ENCODE results near the gene HPCAL1. TPM values are rescaled to one million over a fixed set of nuclear protein-coding genes. Genes with fewer than 3 reads are reported as not detected.
A peak's percentile ranks its signal among the peaks of the same experiment; 100 is the strongest.

The HPCAL1 gene
- total and polyA plus RNA-seq, 10 of the 15 experiments (the other 5 are each of a cell fraction or from before 2014, with no cell fraction given) = 0.40 to 12.8 (median 7.9) TPM

DNA sequence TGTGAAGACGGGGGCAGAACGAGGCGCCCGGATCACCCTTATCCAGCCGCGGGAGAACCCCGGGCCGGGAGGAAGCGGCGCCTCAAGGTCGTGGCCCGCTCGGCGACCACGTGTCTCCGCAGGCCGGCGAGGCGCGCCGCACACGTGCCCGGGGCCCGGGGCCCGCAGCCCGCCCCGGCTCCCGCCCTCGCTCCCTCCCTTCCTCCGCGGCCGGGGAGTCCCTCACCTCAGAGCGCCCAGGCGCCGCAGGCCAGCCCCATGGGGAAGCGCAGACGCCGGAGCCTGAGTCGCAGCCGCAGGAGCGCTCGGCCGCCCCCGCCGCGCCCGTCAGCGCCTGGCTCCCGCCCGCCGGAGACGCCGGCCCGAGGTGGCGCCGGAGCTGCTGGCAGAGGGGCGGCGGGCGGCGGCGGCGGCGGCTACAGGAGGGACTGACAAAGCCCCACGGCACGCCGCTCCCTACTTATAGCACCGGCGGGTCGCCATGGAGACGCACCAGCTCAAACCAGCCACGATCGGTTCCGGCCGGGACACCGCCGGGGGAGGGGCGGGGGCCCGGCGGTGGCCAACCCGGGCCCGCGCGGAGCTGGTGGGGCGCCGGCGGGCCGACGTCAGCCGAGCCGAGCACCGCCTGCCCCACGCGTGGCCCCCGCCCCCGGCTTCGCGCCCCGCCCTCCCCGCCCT is 145.3 kb downstream of the HPCAL1 start, which contains the start of gene ODC1 (continued):
- TF ChIP-seq, protein P1, sequence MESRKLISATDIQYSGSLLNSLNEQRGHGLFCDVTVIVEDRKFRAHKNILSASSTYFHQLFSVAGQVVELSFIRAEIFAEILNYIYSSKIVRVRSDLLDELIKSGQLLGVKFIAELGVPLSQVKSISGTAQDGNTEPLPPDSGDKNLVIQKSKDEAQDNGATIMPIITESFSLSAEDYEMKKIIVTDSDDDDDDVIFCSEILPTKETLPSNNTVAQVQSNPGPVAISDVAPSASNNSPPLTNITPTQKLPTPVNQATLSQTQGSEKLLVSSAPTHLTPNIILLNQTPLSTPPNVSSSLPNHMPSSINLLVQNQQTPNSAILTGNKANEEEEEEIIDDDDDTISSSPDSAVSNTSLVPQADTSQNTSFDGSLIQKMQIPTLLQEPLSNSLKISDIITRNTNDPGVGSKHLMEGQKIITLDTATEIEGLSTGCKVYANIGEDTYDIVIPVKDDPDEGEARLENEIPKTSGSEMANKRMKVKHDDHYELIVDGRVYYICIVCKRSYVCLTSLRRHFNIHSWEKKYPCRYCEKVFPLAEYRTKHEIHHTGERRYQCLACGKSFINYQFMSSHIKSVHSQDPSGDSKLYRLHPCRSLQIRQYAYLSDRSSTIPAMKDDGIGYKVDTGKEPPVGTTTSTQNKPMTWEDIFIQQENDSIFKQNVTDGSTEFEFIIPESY (IDR thresholded peaks at IDR 0.05) = no peak
- TF ChIP-seq, protein P2, sequence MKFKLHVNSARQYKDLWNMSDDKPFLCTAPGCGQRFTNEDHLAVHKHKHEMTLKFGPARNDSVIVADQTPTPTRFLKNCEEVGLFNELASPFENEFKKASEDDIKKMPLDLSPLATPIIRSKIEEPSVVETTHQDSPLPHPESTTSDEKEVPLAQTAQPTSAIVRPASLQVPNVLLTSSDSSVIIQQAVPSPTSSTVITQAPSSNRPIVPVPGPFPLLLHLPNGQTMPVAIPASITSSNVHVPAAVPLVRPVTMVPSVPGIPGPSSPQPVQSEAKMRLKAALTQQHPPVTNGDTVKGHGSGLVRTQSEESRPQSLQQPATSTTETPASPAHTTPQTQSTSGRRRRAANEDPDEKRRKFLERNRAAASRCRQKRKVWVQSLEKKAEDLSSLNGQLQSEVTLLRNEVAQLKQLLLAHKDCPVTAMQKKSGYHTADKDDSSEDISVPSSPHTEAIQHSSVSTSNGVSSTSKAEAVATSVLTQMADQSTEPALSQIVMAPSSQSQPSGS (IDR thresholded peaks at IDR 0.05; ENCODE audit: low read length) = no peak
- peak; percentile 75; the same call in 1 of the 2 replicates for TF ChIP-seq ZNF217 (IDR thresholded peaks at IDR 0.05)
- no peak for TF ChIP-seq KDM1A (IDR thresholded peaks at IDR 0.05; ENCODE audit: borderline replicate concordance)
- TF ChIP-seq, protein P3, sequence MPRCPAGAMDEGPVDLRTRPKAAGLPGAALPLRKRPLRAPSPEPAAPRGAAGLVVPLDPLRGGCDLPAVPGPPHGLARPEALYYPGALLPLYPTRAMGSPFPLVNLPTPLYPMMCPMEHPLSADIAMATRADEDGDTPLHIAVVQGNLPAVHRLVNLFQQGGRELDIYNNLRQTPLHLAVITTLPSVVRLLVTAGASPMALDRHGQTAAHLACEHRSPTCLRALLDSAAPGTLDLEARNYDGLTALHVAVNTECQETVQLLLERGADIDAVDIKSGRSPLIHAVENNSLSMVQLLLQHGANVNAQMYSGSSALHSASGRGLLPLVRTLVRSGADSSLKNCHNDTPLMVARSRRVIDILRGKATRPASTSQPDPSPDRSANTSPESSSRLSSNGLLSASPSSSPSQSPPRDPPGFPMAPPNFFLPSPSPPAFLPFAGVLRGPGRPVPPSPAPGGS (IDR thresholded peaks at IDR 0.05; ENCODE audit: borderline replicate concordance, insufficient read depth, low read depth, low read length, poor library complexity, severe bottlenecking) = no peak
- TF ChIP-seq, protein P4, sequence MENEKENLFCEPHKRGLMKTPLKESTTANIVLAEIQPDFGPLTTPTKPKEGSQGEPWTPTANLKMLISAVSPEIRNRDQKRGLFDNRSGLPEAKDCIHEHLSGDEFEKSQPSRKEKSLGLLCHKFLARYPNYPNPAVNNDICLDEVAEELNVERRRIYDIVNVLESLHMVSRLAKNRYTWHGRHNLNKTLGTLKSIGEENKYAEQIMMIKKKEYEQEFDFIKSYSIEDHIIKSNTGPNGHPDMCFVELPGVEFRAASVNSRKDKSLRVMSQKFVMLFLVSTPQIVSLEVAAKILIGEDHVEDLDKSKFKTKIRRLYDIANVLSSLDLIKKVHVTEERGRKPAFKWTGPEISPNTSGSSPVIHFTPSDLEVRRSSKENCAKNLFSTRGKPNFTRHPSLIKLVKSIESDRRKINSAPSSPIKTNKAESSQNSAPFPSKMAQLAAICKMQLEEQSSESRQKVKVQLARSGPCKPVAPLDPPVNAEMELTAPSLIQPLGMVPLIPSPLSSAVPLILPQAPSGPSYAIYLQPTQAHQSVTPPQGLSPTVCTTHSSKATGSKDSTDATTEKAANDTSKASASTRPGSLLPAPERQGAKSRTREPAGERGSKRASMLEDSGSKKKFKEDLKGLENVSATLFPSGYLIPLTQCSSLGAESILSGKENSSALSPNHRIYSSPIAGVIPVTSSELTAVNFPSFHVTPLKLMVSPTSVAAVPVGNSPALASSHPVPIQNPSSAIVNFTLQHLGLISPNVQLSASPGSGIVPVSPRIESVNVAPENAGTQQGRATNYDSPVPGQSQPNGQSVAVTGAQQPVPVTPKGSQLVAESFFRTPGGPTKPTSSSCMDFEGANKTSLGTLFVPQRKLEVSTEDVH (IDR thresholded peaks at IDR 0.05; ENCODE audit: low read depth, partially characterized antibody) = no peak
- TF ChIP-seq GABPA (IDR thresholded peaks at IDR 0.05; ENCODE audit: low read depth) = no peak
- peak; percentile 85; the same call in 1 of the 2 replicates for TF ChIP-seq RB1 (IDR thresholded peaks at IDR 0.05; ENCODE audit: borderline replicate concordance)
- TF ChIP-seq, protein P5, sequence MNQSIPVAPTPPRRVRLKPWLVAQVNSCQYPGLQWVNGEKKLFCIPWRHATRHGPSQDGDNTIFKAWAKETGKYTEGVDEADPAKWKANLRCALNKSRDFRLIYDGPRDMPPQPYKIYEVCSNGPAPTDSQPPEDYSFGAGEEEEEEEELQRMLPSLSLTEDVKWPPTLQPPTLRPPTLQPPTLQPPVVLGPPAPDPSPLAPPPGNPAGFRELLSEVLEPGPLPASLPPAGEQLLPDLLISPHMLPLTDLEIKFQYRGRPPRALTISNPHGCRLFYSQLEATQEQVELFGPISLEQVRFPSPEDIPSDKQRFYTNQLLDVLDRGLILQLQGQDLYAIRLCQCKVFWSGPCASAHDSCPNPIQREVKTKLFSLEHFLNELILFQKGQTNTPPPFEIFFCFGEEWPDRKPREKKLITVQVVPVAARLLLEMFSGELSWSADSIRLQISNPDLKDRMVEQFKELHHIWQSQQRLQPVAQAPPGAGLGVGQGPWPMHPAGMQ (IDR thresholded peaks at IDR 0.05; ENCODE audit: borderline replicate concordance) = no peak
- TF ChIP-seq CREM (IDR thresholded peaks at IDR 0.05; ENCODE audit: low read depth) = no peak
- TF ChIP-seq, protein P6, sequence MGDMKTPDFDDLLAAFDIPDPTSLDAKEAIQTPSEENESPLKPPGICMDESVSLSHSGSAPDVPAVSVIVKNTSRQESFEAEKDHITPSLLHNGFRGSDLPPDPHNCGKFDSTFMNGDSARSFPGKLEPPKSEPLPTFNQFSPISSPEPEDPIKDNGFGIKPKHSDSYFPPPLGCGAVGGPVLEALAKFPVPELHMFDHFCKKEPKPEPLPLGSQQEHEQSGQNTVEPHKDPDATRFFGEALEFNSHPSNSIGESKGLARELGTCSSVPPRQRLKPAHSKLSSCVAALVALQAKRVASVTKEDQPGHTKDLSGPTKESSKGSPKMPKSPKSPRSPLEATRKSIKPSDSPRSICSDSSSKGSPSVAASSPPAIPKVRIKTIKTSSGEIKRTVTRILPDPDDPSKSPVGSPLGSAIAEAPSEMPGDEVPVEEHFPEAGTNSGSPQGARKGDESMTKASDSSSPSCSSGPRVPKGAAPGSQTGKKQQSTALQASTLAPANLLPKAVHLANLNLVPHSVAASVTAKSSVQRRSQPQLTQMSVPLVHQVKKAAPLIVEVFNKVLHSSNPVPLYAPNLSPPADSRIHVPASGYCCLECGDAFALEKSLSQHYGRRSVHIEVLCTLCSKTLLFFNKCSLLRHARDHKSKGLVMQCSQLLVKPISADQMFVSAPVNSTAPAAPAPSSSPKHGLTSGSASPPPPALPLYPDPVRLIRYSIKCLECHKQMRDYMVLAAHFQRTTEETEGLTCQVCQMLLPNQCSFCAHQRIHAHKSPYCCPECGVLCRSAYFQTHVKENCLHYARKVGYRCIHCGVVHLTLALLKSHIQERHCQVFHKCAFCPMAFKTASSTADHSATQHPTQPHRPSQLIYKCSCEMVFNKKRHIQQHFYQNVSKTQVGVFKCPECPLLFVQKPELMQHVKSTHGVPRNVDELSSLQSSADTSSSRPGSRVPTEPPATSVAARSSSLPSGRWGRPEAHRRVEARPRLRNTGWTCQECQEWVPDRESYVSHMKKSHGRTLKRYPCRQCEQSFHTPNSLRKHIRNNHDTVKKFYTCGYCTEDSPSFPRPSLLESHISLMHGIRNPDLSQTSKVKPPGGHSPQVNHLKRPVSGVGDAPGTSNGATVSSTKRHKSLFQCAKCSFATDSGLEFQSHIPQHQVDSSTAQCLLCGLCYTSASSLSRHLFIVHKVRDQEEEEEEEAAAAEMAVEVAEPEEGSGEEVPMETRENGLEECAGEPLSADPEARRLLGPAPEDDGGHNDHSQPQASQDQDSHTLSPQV (IDR thresholded peaks at IDR 0.05) = no peak
- TF ChIP-seq, protein P7, sequence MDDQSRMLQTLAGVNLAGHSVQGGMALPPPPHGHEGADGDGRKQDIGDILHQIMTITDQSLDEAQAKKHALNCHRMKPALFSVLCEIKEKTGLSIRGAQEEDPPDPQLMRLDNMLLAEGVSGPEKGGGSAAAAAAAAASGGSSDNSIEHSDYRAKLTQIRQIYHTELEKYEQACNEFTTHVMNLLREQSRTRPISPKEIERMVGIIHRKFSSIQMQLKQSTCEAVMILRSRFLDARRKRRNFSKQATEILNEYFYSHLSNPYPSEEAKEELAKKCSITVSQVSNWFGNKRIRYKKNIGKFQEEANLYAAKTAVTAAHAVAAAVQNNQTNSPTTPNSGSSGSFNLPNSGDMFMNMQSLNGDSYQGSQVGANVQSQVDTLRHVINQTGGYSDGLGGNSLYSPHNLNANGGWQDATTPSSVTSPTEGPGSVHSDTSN (IDR thresholded peaks at IDR 0.05; ENCODE audit: insufficient replicate concordance, low read depth, low read length) = no peak
- peak; percentile 11 for TF ChIP-seq SP1 (IDR thresholded peaks at IDR 0.05; ENCODE audit: low read depth, low read length)
- TF ChIP-seq SIX5 (IDR thresholded peaks at IDR 0.05; ENCODE audit: low read depth, low read length, severe bottlenecking) = no peak
